GM18909 (cell line): Measurements from ENCODE around the gene SH3TC2.

Experiments used
- ATAC-seq: cut with Tn5 transposase; IDR thresholded peaks from one replicate; pipeline ENCODE4 v1.9.1; 2021; ENCODE audit warnings: mild to moderate bottlenecking; ENCODE audit not compliant: unreplicated experiment, poor library complexity

The SH3TC2 gene

GRCh38 chr5:149035372-149035790 lies 27.5 kb downstream of the SH3TC2 start:
- peak; percentile 91 for ATAC-seq

- ATAC-seq: no peak
These were observed 31.9 kb downstream of the SH3TC2 start for GRCh38 chr5:149030838-149031397.

GRCh38 chr5:149030392-149030791 lies 32.5 kb downstream of the SH3TC2 start:
- ATAC-seq: no peak

- no peak for ATAC-seq
These were observed 33.9 kb downstream of the SH3TC2 start for GRCh38 chr5:149028984-149029383.

- no peak for ATAC-seq
These were observed 34.7 kb downstream of the SH3TC2 start for GRCh38 chr5:149028161-149028560.

- no peak for ATAC-seq
These were observed 35.2 kb downstream of the SH3TC2 start for GRCh38 chr5:149027636-149028035.

GRCh38 chr5:149024943-149025342 lies 37.9 kb downstream of the SH3TC2 start:
- no peak for ATAC-seq

- no peak for ATAC-seq
These were observed 38.4 kb downstream of the SH3TC2 start for GRCh38 chr5:149024477-149024876.

GRCh38 chr5:149022200-149022599 lies 40.7 kb downstream of the SH3TC2 start:
- no peak for ATAC-seq

GRCh38 chr5:149019679-149020078 lies 43.2 kb downstream of the SH3TC2 start:
- no peak for ATAC-seq

GRCh38 chr5:149018909-149019443 lies 43.9 kb downstream of the SH3TC2 start:
- no peak for ATAC-seq

- ATAC-seq: no peak
These were observed 45.2 kb downstream of the SH3TC2 start for GRCh38 chr5:149017636-149018035.

- ATAC-seq: no peak
These were observed 47.3 kb downstream of the SH3TC2 start for GRCh38 chr5:149015561-149015960.

GRCh38 chr5:149015126-149015525 lies 47.7 kb downstream of the SH3TC2 start:
- ATAC-seq: no peak

GRCh38 chr5:149014571-149015031 lies 48.3 kb downstream of the SH3TC2 start:
- no peak for ATAC-seq

GRCh38 chr5:149013796-149014195 lies 49.1 kb downstream of the SH3TC2 start:
- no peak for ATAC-seq

GRCh38 chr5:149012350-149012749 lies 50.5 kb downstream of the SH3TC2 start:
- no peak for ATAC-seq

GRCh38 chr5:149011728-149012127 lies 51.1 kb downstream of the SH3TC2 start:
- no peak for ATAC-seq

GRCh38 chr5:149011084-149011483 lies 51.8 kb downstream of the SH3TC2 start:
- no peak for ATAC-seq

- no peak for ATAC-seq
These were observed 55.7 kb downstream of the SH3TC2 start for GRCh38 chr5:149007174-149007573.

GRCh38 chr5:149006426-149006825 lies 56.4 kb downstream of the SH3TC2 start:
- no peak for ATAC-seq
